ENCODE data around the gene THEMIS2.

DNA sequence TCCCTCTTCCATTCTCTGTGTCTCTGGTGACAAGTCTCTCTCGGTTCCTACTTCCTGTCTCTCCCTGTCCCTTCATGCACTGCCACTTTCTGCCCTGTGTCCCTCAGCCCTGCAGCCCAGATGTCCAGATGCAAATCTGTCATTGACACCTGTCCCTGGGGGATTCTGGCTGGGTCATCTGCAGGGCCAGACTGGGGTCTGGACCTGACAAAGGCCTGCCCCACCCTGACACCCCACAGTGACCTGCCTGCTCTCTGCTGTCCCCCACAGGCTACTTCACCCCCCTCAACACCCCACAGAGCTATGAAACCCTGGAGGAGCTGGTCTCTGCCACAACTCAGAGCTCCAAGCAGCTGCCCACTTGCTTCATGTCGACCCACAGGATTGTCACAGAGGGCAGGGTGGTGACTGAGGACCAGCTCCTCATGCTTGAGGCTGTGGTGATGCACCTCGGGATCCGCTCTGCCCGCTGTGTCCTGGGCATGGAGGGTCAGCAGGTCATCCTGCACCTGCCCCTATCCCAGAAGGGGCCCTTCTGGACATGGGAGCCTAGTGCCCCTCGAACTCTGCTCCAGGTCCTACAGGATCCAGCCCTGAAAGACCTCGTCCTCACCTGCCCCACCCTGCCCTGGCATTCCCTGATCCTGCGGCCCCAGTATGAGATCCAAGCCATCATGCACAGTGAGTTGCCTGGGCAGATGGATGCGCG, 7.2 kb downstream of the THEMIS2 start:
- no peak for TF ChIP-seq CTCF (IDR thresholded peaks at IDR 0.05; ENCODE audit: insufficient read depth, low read length)
- no peak for TF ChIP-seq GABPA (IDR thresholded peaks at IDR 0.05; ENCODE audit: low read depth)
- TF ChIP-seq SPI1 (IDR thresholded peaks at IDR 0.05; ENCODE audit: borderline replicate concordance, low read depth): no peak

All from HL-60 (cell line).